Activated CD8-positive, alpha-beta memory T cell treated with anti-CD3 and anti-CD28 coated beads, Interleukin-2, amount 50 U/mL, for 4 hours (primary cell): ENCODE results near the gene LHX5.

ENCODE experiments used
- DNase-seq: peaks from one replicate; pipeline ENCODE4 v3.0.0-alpha.2; 2020

Gene LHX5

DNA sequence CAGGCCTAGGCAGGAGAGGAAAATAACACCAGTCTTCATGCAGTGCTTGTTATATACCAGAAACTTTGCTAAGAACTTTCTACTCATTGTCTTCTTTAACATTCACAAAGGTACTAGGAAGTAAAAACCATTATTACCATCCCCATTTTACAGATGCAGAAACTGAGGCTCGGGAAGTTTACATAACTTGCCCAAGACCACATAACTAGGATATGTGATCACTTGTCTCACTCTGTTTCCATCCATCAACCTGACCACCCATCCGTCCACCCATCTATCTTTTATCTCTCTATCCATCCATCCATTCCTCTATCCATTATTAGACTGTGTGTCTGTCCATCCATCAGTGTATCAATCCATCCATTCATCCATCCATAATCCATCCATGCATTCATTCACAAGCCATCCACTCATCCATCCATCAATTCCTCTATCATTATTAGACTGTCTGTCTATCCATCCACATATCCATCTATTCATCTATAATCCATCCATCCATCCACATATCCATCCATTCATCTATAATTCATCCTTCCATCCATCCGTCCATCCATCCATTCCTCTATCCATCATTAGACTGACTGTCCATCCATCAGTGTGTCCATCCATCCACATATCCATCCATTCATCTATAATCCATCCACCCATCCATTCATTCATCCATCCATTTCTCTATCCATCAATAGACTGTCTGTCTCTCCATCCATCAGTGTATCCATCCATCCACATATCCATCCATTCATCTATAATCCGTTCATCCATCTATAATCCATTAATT, 33.0 kb downstream of the LHX5 start:
- DNase-seq = no peak

DNA sequence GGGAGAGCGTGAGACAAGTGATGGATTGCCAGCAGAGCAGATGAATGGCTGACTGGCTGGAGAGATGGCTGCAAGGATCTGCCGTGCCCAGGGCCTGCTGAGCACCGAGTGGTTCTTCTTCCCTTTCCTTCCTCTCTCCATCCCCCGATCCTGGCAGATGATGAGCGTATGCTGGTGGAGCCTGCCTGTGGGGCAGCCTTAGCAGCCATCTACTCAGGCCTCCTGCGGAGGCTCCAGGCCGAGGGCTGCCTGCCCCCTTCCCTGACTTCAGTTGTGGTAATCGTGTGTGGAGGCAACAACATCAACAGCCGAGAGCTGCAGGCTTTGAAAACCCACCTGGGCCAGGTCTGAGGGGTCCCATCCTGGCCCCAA, 34.0 kb downstream of the LHX5 start:
- no peak for DNase-seq

DNA sequence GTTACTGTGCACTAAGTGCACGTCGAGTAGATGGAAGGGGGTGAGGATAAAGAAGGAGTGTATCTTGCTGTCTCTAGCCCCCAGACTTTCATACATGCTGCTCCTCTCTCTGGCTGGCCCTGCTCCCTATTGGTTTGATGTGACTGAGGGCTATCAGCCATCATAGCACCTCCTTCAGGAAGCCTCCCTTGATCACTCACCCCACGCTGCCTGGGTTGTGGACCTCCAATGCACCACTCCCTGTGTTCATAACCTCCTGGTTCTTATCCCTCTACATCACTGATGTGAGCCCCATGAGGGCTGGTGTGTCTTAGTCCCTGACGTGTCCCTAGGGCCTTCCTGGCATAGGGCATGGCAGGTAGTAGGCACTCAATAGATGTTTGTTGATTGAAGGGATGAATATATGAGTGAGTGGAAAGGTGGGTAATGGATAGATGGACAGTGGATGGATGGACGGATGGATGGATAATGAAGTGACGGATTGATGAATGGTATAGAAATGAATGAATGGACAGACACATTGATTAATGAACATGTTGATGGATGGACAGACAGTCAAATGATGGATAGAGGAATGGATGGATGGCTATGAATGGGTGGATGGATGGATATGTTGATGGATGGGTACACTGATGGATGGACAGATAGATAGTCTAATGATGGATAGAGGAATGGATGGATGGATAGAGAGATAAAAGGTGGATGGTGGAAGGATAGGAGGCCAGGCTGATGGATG, 34.5 kb downstream of the LHX5 start:
- no peak for DNase-seq

GRCh38 chr12:113436586-113436985, 35.1 kb downstream of the LHX5 start:
- DNase-seq = no peak

DNA sequence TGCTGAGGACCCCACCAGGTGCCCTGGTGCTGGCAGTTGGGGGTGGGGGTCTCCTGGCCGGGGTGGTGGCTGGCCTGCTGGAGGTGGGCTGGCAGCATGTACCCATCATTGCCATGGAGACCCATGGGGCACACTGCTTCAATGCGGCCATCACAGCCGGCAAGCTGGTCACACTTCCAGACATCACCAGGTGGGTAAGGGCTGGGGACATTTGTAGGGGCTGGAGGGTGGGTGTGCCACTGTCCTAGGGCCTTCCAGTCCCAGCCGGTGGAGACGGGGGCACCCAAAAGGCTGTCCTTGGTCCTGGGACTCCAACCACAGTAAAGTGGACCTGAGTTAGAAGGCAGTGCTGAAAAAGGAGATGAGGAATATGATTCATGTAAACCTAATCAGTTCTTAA, 36.3 kb downstream of the LHX5 start:
- no peak for DNase-seq

GRCh38 chr12:113432986-113433385, 38.7 kb downstream of the LHX5 start:
- no peak for DNase-seq

DNA sequence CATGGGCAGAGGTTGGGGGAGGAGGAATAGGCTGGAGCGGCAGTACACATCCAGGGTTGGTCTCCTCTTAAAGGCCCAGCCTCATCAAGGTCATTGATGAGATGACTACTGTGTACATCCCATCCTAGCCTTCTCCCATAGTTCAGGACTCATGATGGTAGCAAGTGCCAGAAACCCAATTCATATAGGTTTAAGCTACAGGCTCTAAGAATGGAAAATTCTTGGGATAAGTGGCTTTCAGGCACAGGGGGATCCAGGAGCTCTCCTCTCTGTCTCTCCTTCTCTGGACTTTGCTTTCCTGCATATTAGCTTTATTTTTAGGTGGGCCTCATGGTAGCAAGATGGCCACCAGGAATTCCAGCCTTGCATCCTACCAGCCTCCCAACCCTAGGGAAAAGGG, 43.2 kb downstream of the LHX5 start:
- no peak for DNase-seq

- DNase-seq = no peak
Observed at GRCh38 chr12:113427882-113428281, 43.8 kb downstream of the LHX5 start.

- DNase-seq = no peak
Observed at GRCh38 chr12:113425960-113426453, 45.7 kb downstream of the LHX5 start.

DNA sequence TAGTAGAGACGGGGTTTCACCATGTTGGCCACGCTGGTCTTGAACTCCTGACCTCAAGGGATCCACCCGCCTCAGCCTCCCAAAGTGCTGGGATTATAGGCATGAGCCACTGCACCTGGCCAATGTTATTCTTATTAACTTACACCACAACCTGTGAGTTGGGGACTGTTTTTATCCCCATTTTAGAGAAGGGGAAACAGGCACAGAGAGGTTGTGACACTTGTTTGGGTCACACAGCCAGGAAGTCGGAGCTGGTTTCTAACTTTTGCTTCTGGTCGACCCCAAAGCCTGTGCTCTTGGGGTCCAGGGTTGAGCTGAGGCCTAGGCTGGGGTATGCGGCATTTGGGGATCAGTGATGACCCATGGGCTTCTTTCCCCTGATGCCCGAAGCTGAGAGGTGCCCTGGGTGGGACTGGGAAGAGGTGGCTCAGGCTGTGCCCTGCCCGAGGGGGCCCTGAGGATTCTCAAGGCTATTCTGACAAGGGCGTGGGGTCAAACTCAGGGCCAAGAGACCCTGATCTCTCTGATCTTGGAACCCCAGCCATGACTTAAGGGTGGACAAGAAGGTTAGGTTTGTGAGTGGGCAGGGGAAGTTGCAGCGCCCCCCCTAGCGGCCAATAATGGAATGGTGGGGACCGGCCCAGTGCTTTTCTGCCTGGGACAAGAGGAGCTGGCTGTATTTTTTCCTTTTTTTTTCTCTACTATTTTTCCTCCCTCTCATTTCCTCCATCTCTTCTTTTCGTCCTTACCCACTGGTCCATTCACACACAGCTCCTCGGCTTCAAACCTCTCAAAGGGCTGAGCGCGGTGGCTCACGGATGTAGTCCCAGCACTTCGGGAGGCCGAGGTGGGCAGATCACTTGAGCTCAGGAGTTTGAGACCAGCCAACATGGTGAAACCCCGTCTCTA, 46.5 kb downstream of the LHX5 start:
- DNase-seq = peak; percentile 40

DNA sequence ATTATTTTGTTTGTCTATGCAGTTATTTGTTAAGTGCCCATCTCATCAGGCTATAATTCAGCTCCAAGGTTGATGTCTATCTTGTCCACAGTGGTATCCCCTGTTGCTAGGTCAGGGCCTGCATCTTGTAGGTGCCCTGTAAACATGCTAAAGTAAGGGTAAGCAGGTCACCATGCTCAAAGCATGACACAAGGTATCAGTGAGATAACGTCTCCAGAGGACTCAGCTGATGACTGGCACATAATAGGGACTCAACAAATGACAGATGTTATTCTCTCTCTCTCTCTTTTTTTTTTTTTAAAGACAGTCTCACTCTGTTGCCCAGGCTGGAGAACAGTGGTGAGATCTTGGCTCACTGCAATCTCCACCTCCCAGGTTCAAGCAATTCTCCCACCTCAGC, 47.2 kb downstream of the LHX5 start:
- no peak for DNase-seq

DNA sequence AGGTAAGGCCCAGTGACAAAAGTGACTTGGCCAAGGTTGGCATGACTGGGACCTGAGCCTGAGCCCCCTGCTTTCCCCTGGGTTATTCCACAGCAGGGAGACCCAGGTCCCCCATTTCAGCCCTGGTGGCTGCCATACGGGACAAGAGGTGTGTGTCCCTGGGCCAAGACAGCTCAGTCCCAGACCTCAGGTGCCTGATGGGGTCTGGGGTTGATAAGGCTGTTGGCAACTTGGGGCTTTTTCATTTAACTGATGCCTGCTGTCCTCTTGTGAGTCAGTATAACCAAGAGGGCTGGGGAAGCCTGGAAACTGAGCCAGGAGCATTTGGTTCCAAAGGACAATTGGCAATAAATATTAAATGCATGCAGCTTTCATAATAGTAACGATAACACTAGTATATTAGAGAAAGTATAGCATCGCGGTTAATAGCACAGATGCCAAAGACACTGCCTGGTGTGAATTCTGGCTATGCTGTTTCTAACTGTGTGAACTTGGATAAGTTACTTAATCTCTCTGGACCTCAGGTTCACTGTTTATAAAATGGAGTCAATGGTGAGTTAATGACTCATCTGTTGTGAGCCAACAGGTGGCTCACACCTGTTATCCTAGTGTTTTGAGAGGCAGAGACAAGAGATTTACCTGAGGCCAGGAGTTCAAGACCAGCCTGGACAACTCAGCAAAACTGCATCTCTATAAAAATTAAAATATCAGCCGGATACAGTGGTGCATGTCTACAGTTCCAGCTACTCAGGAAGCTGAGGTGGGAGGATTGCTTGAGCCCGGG, 48.6 kb downstream of the LHX5 start:
- no peak for DNase-seq

- no peak for DNase-seq
Observed at GRCh38 chr12:113422030-113422885, 49.4 kb downstream of the LHX5 start, which contains the start of gene SDSL. Gene SDSL, plus strand, starts transcription at chr12:113422380. Its CDS starts 5,603 bp downstream, at chr12:113427983.

GRCh38 chr12:113420996-113421595, 50.6 kb downstream of the LHX5 start:
- no peak for DNase-seq

- DNase-seq = no peak
Observed at GRCh38 chr12:113418213-113418879, 53.3 kb downstream of the LHX5 start.

GRCh38 chr12:113416091-113416754, 55.4 kb downstream of the LHX5 start:
- DNase-seq = no peak

- DNase-seq = no peak
Observed at GRCh38 chr12:113414519-113415038, 57.1 kb downstream of the LHX5 start.

DNA sequence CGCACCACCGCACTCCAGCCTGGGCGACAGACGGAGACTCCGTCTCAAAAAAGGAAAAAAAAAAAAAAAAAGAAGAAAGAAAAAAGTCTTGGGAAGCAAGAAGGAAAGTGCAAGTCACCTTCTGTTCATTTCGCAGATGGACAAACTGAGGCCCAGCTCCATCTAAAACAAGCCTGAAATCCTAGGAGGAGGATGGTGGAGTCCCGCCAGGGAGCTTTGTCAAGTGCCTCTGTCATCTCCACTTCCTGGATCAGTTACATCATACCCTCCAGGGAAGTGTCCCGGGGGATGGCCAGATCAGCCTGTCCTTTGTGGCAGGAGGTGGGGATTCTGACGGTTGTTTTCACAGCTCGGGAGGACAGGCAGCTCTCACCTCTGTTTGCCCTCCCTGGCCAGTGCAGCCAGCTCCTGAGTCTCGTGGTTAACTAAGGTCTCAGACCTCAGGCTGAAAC, 58.2 kb downstream of the LHX5 start:
- no peak for DNase-seq
